Large intestine (tissue), 3 donors: ENCODE data around the gene TRIM28. TPM values are rescaled to one million over a fixed set of nuclear protein-coding genes. Genes with fewer than 3 reads are reported as not detected.

Experiments used
- DNase-seq, 2 donors: peaks; one replicate each; pipeline versions ENCODE4 v3.0.0 to v3.0.0-alpha.2; 2013
- H3K27ac ChIP-seq: one replicate; pipeline ENCODE4 v1.5.1; 2013; ENCODE audit warnings: low read length
- H3K27me3 ChIP-seq: 2 replicates; pipeline ENCODE4 v1.6.1; 2013; ENCODE audit warnings: low read length; ENCODE audit not compliant: control insufficient read depth, insufficient read depth
- H3K36me3 ChIP-seq: 2 replicates; pipeline ENCODE4 v1.6.1; 2013; ENCODE audit warnings: low read length; ENCODE audit not compliant: control insufficient read depth, insufficient read depth
- H3K4me1 ChIP-seq: one replicate; pipeline ENCODE4 v1.6.1; 2013; ENCODE audit warnings: low read length; ENCODE audit not compliant: control insufficient read depth, insufficient read depth
- H3K4me3 ChIP-seq: one replicate; pipeline ENCODE4 v1.5.1; 2013; ENCODE audit warnings: low read length
- H3K9me3 ChIP-seq: one replicate; pipeline ENCODE4 v1.6.1; 2013; ENCODE audit warnings: mild to moderate bottlenecking, low read depth, low read length, moderate library complexity; ENCODE audit not compliant: control insufficient read depth
- WGBS: methylation state at CpG from one replicate; pipeline ENCODE4 v1.1.5; 2013; ENCODE audit warnings: low lambda C conversion rate; ENCODE audit not compliant: insufficient coverage; 5-methylcytosine and 5-hydroxymethylcytosine counted together
- polyA plus RNA-seq: library from polyadenylated mRNA; unstranded; fragments of 120-200 nt; gene quantifications from one replicate; pipeline ENCODE4 v1.2.1, GENCODE V29; 2013

Gene TRIM28
- polyA plus RNA-seq, 1 donor: 345 TPM

DNA sequence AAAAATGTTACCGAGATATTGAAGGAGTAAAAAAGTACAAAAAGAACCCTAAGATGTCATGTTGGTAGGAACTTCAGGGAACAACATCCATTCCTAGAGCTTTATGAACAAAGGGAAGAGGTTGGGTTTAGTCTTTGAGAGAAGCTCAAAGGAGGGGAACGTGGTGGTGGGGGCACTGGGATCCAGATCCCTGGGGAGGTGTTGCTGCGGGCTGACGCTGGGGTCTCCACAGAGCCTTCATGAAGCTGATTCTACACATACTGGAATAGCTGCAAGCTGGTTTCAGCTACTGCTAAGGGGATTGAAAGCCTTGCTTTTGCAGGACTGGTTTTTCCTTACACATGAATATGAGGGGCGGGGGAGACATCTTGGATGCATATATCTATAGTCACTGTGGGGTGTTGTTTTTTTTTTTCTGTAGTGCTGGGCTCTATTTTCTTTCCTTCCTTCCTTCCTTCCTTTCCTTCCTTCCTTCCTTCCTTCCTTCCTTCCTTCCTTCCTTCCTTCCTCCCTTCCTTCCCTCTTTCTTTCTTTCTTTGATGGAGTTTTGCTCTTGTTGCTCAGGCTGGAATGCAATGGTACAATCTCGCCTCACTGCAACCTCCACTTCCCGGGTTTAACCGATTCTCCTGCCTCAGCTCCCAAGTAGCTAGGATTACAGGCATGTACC lies 35.7 kb downstream of the TRIM28 start:
- peaks cover 28% of the 10 kb centered on the region for H3K36me3 ChIP-seq
- no CpG with 5 or more reads among the region's 8 CpGs for WGBS
- no peak overlapping the region for H3K27ac ChIP-seq
- no peak overlapping the region for H3K4me3 ChIP-seq
- DNase-seq: no peak
- peaks cover 5% of the 10 kb centered on the region for H3K4me1 ChIP-seq
- no peaks in the 10 kb centered on the region for H3K27me3 ChIP-seq
- peaks cover 4% of the 10 kb centered on the region for H3K9me3 ChIP-seq

DNA sequence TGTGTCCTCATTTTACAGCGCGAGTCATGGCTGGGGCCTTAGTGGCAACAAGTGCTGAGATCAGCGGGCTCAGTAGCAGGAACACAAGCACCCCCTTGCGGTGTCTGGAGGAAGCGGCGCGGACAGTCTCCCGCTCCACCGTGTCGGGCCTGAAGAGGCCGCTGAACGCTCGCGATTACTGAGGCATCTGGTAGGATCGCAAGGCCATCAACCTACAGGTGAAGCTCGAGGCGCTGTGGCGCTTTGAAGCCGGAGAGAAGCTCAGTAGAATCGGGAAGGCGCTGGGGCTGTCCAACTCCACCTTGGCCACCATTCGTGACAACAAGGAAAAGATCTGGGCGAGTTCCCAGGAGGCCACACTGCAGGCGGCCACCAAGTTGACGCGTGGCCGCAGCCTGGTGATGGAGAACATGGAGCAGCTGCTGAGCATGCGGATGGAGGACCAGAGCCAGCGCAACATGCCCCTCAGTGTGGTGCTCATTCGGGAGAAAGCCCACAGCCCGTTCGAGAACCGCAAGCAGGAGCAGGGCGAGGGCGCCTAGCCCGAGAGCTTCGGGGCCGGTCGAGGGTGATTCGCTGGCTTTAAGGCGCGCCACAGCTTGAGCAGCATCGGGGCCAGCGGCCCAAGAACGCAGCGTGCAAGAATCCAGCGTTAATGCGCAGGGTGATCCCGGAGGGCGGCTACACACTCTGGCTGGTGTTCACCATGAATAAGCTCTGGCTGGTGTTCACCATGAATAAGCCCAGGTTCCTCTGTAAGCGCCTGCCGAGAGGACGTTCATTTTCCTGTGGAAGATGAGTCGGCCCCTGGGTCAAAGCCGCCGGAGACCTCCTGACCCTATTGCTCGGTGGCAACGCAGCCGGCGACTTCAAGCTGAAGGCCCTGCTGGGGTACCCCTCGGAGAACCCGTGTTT lies 37.6 kb downstream of the TRIM28 start:
- Histone ChIP-seq H3K27ac (peak overlapping the region; percentile 38), H3K4me3 (no peak overlapping the region), H3K4me1 (peaks cover 3% of the 10 kb centered on the region), H3K27me3 (no peaks in the 10 kb centered on the region), H3K36me3 (peaks cover 28% of the 10 kb centered on the region), H3K9me3 (peaks cover 4% of the 10 kb centered on the region)
- peak; percentile 86 to 89 for DNase-seq
- WGBS: no CpG with 5 or more reads among the region's 62 CpGs

DNA sequence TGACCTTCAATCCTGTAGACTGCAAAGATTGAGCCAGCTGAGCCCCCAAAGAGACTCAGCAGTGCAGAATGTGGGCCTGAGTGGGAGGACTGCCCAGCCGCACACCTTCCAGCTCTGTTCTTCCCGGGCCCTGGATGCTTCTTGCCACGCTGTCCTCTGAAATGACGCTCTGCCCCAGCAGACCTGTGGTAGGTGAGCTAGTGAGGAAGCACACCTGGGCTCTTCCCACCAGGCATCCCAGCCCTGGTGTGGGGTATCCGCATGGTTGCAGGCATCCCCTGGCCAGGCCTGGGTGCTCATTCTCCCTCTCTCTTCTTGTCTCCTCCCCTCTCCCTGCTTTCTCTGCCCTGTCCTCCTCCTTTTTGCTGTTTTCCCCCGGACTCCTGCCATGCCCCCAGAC lies 39.1 kb downstream of the TRIM28 start:
- WGBS: 100% methylated on average over 1 of the region's 6 CpGs
- Histone ChIP-seq H3K9me3 (peaks cover 4% of the 10 kb centered on the region), H3K27ac (no peak overlapping the region), H3K36me3 (peaks cover 28% of the 10 kb centered on the region), H3K4me1 (peaks cover 3% of the 10 kb centered on the region), H3K27me3 (no peaks in the 10 kb centered on the region), H3K4me3 (no peak overlapping the region)
- no peak for DNase-seq

DNA sequence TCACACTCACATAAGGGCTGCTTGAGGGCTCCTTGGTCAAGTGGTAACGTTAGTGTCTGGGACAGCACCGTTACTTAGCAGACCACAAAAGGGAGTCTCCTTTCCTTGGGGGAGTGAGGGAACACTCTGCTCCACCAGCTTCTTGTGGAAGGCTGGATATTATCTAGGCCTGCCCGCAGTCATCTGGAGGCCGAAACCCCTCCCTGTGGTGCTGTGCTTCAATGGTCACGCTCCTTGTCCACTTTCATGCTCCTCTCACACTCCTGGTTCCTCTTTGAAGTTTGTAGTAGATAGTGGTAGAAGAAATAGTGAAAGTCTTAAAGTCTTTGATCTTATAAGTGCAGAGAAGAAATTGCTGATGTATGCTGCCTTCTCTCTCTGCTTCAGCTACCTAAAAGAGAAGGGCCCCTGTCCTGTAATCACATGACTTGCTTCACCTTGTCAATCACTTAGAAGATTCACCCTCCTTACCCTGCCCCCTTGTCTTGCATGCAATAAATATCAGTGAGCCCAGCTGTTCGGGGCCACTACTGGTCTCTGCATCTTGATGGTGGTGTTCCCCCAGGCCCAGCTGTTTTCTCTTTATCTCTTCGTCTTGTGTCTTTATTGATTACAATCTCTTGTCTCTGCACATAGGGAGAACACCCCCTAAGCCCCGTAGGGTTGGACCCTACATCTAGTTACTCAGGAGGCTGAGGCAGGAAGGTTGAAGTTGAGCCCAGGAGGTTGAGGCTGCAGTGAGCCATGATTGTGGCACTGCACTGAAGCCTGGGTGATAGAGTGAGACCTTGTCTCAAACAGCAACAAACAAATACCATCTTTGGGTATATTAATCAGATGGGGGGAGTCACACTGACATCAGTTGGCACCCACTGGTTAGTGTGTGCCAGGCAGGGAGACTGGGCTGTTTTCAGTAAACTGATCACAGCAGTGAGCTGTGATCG lies 40.9 kb downstream of the TRIM28 start:
- Histone ChIP-seq H3K9me3 (peaks cover 4% of the 10 kb centered on the region), H3K27me3 (no peaks in the 10 kb centered on the region), H3K27ac (no peak overlapping the region), H3K36me3 (peaks cover 28% of the 10 kb centered on the region), H3K4me3 (no peak overlapping the region), H3K4me1 (peaks cover 3% of the 10 kb centered on the region)
- DNase-seq: no peak
- no CpG with 5 or more reads among the region's 9 CpGs for WGBS

DNA sequence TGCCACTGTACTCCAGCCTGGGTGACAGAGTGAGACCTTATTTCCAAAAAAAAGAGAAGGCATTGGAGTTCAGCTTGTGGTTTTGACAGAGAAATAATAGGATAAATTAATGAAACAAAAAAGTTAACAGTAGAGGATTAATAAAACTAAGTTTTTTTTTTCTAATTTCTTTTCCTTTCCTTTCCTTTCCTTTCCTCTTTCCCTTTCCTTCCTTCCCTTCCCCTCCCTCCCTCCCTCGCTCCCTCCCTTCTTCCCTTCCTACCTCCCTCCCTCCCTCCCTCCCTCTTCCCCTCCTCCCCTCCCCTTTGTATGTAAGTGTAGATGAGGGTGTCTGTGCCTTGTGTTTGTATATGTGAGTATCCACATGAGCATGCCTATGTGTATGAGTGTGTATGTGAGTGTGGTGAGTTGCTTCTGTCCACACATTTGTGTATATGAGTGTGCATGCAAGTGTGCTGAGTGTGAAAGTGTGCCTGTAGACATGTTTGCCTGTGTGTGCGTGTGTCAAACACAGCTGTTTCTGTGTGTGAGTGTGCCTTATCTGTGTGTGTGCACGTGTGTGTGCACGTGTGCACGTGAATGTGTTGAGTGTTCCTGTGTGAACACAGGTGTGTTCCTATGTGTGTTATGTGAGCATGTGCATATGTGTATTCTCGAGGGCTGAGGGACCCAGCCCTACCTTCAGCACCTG lies 41.7 kb downstream of the TRIM28 start:
- no peaks in the 10 kb centered on the region for H3K27me3 ChIP-seq
- no CpG with 5 or more reads among the region's 6 CpGs for WGBS
- peaks cover 28% of the 10 kb centered on the region for H3K36me3 ChIP-seq
- no peak for DNase-seq
- H3K4me1 ChIP-seq: peaks cover 3% of the 10 kb centered on the region
- H3K9me3 ChIP-seq: peaks cover 4% of the 10 kb centered on the region
- no peak overlapping the region for H3K27ac ChIP-seq
- no peak overlapping the region for H3K4me3 ChIP-seq

DNA sequence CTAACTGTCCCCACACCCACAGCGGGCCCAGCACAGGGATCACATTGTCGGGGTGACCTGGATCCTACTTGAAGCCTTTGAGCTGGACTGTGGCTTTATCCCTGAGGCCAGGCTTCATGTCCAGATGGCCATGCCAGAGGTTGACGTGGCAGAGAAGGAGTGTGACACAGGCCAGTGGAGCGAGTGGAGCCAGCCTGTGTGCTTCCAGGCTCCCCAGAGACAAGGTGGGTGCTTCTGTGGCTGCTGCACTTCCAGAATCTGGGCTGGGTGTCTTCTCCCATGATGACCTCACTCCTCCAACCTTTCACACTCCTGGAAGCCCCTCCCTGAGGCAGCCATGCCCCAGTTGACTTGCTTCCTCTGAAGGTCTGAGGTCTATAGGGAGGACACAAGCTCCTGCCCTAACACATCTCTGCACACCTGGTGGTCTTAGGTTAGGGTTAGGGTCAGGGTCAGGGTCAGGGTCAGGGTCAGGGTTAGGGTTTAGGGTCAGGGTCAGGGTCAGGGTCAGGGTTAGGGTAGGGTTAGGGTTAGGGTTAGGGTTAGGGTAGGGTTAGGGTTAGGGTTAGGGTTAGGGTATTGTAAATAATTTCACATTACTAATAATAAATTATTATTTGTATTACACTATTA lies 42.4 kb downstream of the TRIM28 start:
- no peak for DNase-seq
- Histone ChIP-seq H3K27ac (no peak overlapping the region), H3K36me3 (peaks cover 28% of the 10 kb centered on the region), H3K4me1 (no peaks in the 10 kb centered on the region), H3K9me3 (peaks cover 4% of the 10 kb centered on the region), H3K4me3 (no peak overlapping the region), H3K27me3 (no peaks in the 10 kb centered on the region)
- no CpG with 5 or more reads among the region's 4 CpGs for WGBS

Other genes starting within 250 kb of the TRIM28 start
- gene ERVK3-1, start 238.7 kb upstream of the TRIM28 start, polyA plus RNA-seq: 59.3 TPM
- gene ZSCAN22, start 217.1 kb upstream of the TRIM28 start, polyA plus RNA-seq: 3.2 TPM
- 1.8 TPM for gene A1BG, start 190.6 kb upstream of the TRIM28 start, polyA plus RNA-seq
- gene ZNF497, start 181.3 kb upstream of the TRIM28 start, polyA plus RNA-seq: 2.1 TPM
- 4.3 TPM for gene ZNF837, start 163.0 kb upstream of the TRIM28 start, polyA plus RNA-seq
- gene RPS5, start 156.8 kb upstream of the TRIM28 start, polyA plus RNA-seq: 1,486 TPM
- gene RNF225, start 148.4 kb upstream of the TRIM28 start, polyA plus RNA-seq: not detected
- gene ZNF584, start 135.4 kb upstream of the TRIM28 start, polyA plus RNA-seq: 7.1 TPM
- 8.0 TPM for gene ZNF132, start 103.9 kb upstream of the TRIM28 start, polyA plus RNA-seq
- gene ZNF324B, start 92.4 kb upstream of the TRIM28 start, polyA plus RNA-seq: 5.2 TPM
- 6.0 TPM for gene ZNF324, start 77.0 kb upstream of the TRIM28 start, polyA plus RNA-seq
- gene ZNF446, start 67.7 kb upstream of the TRIM28 start, polyA plus RNA-seq: 10.3 TPM
- gene SLC27A5, start 32.1 kb upstream of the TRIM28 start, polyA plus RNA-seq: 8.5 TPM
- 11.1 TPM for gene ZBTB45, start 24.3 kb upstream of the TRIM28 start, polyA plus RNA-seq
- 120 TPM for gene CHMP2A, start 11.0 kb downstream of the TRIM28 start, polyA plus RNA-seq
- 56.0 TPM for gene UBE2M, start 14.5 kb downstream of the TRIM28 start, polyA plus RNA-seq
- 39.0 TPM for gene MZF1, start 29.3 kb downstream of the TRIM28 start, polyA plus RNA-seq